Type B pancreatic cell (in vitro differentiated cells): ENCODE data around the gene ZNF792. TPM values are rescaled to one million over a fixed set of nuclear protein-coding genes. Genes with fewer than 3 reads are reported as not detected.

ENCODE experiments used
- DNase-seq: peaks from one replicate; pipeline ENCODE4 v3.0.0; 2021; ENCODE audit warnings: mixed read lengths; ENCODE audit not compliant: unreplicated experiment; ENCODE audit errors: extremely low spot score
- H3K27ac Mint-ChIP-seq: 2 replicates; pipeline ENCODE4 v1.8.0; 2021; ENCODE audit warnings: mild to moderate bottlenecking, mixed read lengths
- H3K27me3 Mint-ChIP-seq: 2 replicates; pipeline ENCODE4 v1.8.0; 2021; ENCODE audit warnings: mixed read lengths
- H3K36me3 Mint-ChIP-seq: 2 replicates; pipeline ENCODE4 v1.8.0; 2021; ENCODE audit warnings: mixed read lengths
- H3K4me1 Mint-ChIP-seq: one replicate; pipeline ENCODE4 v1.8.0; 2021; ENCODE audit warnings: mixed read lengths; ENCODE audit not compliant: unreplicated experiment
- H3K4me3 Mint-ChIP-seq: 2 replicates; pipeline ENCODE4 v1.8.0; 2021; ENCODE audit warnings: mild to moderate bottlenecking, mixed read lengths
- H3K9me3 Mint-ChIP-seq: 2 replicates; pipeline ENCODE4 v1.8.0; 2021; ENCODE audit warnings: mixed read lengths
- CTCF ChIP-seq: fragments of 200-600 bp; sonication (generic); conservative IDR thresholded peaks from 2 replicates; pipeline ENCODE4 v1.5.0; 2021; ENCODE audit warnings: antibody characterized with exemption, mild to moderate bottlenecking
- total RNA-seq: library from RNA; stranded (reverse); gene quantifications from 2 replicates; pipeline ENCODE4 v1.2.1, GENCODE V29; 2021; ENCODE audit warnings: low replicate concordance

Gene ZNF792
- total RNA-seq, 1 donor from 2014 or later = 6.5 TPM

GRCh38 chr19:35005256-35005977, 41.4 kb upstream of the ZNF792 start:
- Mint-ChIP-seq H3K36me3 (peaks cover 8% of the 10 kb centered on the region), H3K9me3 (no peaks in the 10 kb centered on the region), H3K4me3 (no peak overlapping the region), H3K27me3 (no peaks in the 10 kb centered on the region), H3K4me1 (peaks cover 31% of the 10 kb centered on the region), H3K27ac (peak overlapping the region; percentile 23)
- no peak for TF ChIP-seq CTCF
- no peak for DNase-seq

DNA sequence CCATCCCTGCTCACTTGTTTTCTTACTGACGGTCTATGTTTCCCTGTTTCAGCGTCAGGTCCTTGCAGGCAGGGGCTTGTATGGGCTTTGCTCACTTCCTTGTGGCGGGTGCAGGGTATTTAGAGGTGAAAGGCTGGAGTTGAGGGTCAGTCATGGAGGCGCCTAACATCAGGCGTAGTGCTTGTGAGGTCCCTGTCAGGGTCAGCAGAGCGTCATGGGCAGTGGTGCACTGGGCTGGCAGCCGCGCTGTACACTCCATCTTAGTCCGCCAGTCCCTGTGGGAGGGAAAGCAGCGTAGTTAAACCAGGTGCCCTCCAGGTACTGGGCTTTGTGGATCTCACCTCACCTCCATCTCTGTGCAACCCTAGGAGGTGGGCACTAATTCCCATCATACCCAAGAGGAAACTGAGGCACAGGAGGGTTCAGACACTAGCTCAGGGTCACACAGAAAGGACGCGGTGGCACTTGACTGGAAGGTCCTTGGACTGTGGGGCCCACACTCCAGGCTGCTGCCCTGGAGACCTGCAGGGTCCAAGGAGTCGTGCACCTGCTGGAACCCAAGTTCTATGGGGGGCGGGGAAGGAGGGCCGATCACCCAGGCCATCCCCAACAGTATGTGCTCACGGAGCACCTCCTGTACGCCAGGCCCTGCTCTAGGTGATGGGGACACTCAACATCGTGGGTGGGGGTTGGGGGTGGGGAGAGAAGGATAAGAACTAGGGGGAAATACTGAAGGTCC, 40.7 kb upstream of the ZNF792 start:
- no peak for DNase-seq
- peaks cover 31% of the 10 kb centered on the region for H3K4me1 Mint-ChIP-seq
- no peak for TF ChIP-seq CTCF
- H3K9me3 Mint-ChIP-seq = no peaks in the 10 kb centered on the region
- no peak overlapping the region for H3K4me3 Mint-ChIP-seq
- H3K27me3 Mint-ChIP-seq = no peaks in the 10 kb centered on the region
- no peak overlapping the region for H3K27ac Mint-ChIP-seq
- H3K36me3 Mint-ChIP-seq = peaks cover 6% of the 10 kb centered on the region

GRCh38 chr19:35002037-35002535, 38.1 kb upstream of the ZNF792 start:
- no peak for DNase-seq
- peaks cover 44% of the 10 kb centered on the region for H3K4me1 Mint-ChIP-seq
- peaks cover 6% of the 10 kb centered on the region for H3K36me3 Mint-ChIP-seq
- H3K4me3 Mint-ChIP-seq = peak overlapping the region; percentile 95
- H3K27me3 Mint-ChIP-seq = no peaks in the 10 kb centered on the region
- peak overlapping the region; percentile 96 for H3K27ac Mint-ChIP-seq
- no peaks in the 10 kb centered on the region for H3K9me3 Mint-ChIP-seq
- no peak for TF ChIP-seq CTCF

GRCh38 chr19:35000647-35001501, 36.8 kb upstream of the ZNF792 start:
- Mint-ChIP-seq H3K4me3 (peak overlapping the region; percentile 95), H3K36me3 (no peaks in the 10 kb centered on the region), H3K27me3 (no peaks in the 10 kb centered on the region), H3K9me3 (no peaks in the 10 kb centered on the region), H3K27ac (peak overlapping the region; percentile 96), H3K4me1 (peaks cover 39% of the 10 kb centered on the region)
- DNase-seq = no peak
- no peak for TF ChIP-seq CTCF

DNA sequence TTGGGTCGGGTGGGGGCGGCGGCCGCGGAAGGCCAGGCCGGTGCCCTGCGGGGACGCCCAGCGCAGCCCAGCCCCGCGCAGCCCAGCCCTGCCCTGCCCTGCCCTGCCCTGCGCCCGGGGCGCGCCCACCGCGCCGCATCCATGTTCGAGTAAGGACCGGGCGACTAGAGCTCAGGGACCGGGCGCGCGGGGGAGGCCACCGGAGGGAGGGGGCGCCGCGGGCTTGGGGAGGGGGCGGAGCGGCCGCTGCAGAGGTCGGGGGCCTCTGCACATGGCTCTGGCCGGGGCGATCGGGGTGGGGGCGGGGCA, 36.3 kb upstream of the ZNF792 start:
- peak overlapping the region; percentile 86 for H3K27ac Mint-ChIP-seq
- H3K36me3 Mint-ChIP-seq = no peaks in the 10 kb centered on the region
- no peaks in the 10 kb centered on the region for H3K9me3 Mint-ChIP-seq
- H3K4me3 Mint-ChIP-seq = no peak overlapping the region
- H3K4me1 Mint-ChIP-seq = peaks cover 39% of the 10 kb centered on the region
- no peak for TF ChIP-seq CTCF
- no peaks in the 10 kb centered on the region for H3K27me3 Mint-ChIP-seq
- DNase-seq = no peak
